GM08714 (cell line): ENCODE data around the gene ZBTB37.
"Not testable (repeated sequence)": the region's sequence is repeated elsewhere in the genome, so short reads cannot be mapped to it uniquely, and the experiment has no call there.

Source experiments
- H3K4me3 ChIP-seq: fragments of 200-500 bp; sonication (Bioruptor generic); 2 replicates; pipeline ENCODE4 v1.5.1; 2014; ENCODE audit warnings: mild to moderate bottlenecking, low read length, inconsistent platforms
- ZNF274 ChIP-seq: IDR thresholded peaks from 2 replicates; pipeline ENCODE4 v1.6.1; 2012; ENCODE audit warnings: mild to moderate bottlenecking, low read depth, low read length

The ZBTB37 gene

GRCh38 chr1:173868266-173869020 lies at the start of gene ZBTB37:
ZBTB37 (plus strand) TSS chr1:173868380; CDS start chr1:173870226, 1,846 bp downstream.
- peak within 1 kb of the TSS; percentile 98 for H3K4me3 ChIP-seq
- TF ChIP-seq ZNF274, result no peak

GRCh38 chr1:173818459-173818858 lies 49.7 kb upstream of the ZBTB37 start:
- TF ChIP-seq ZNF274, result no peak
- no peak overlapping the region for H3K4me3 ChIP-seq

GRCh38 chr1:173821680-173822079 lies 46.5 kb upstream of the ZBTB37 start:
- H3K4me3 ChIP-seq, result no peak overlapping the region
- no peak for TF ChIP-seq ZNF274

GRCh38 chr1:173823781-173824314 lies 44.3 kb upstream of the ZBTB37 start:
- H3K4me3 ChIP-seq, result peak overlapping the region; percentile 94
- no peak for TF ChIP-seq ZNF274

GRCh38 chr1:173824315-173825081 lies 43.7 kb upstream of the ZBTB37 start, which contains the start of the genes CENPL and DARS2:
CENPL (minus strand) TSS chr1:173824883; CDS start chr1:173811299, 13,584 bp downstream.
DARS2 (plus strand) TSS chr1:173824673; CDS start chr1:173825230, 557 bp downstream.
- peak within 1 kb of the TSS; percentile 94 for H3K4me3 ChIP-seq
- TF ChIP-seq ZNF274, result no peak

- no peak for TF ChIP-seq ZNF274
- no peak overlapping the region for H3K4me3 ChIP-seq
Measured at GRCh38 chr1:173827611-173828010, 40.6 kb upstream of the ZBTB37 start.

- no peak for TF ChIP-seq ZNF274
- H3K4me3 ChIP-seq, result no peak overlapping the region
Measured at GRCh38 chr1:173832748-173833147, 35.4 kb upstream of the ZBTB37 start.

- no peak for TF ChIP-seq ZNF274
- no peak overlapping the region for H3K4me3 ChIP-seq
Measured at GRCh38 chr1:173852105-173852504, 16.1 kb upstream of the ZBTB37 start.

- no peak for TF ChIP-seq ZNF274
- H3K4me3 ChIP-seq, result no peak overlapping the region
Measured at GRCh38 chr1:173853074-173853473, 15.1 kb upstream of the ZBTB37 start.

GRCh38 chr1:173856014-173856413 lies 12.2 kb upstream of the ZBTB37 start:
- no peak for TF ChIP-seq ZNF274
- H3K4me3 ChIP-seq, result no peak overlapping the region

GRCh38 chr1:173856903-173857302 lies 11.3 kb upstream of the ZBTB37 start:
- H3K4me3 ChIP-seq, result no peak overlapping the region
- TF ChIP-seq ZNF274, result no peak

GRCh38 chr1:173857363-173857917 lies 10.7 kb upstream of the ZBTB37 start:
- TF ChIP-seq ZNF274, result no peak
- H3K4me3 ChIP-seq, result no peak overlapping the region

- H3K4me3 ChIP-seq, result not testable (repeated sequence)
Measured at GRCh38 chr1:173859547-173859946, 8.6 kb upstream of the ZBTB37 start.

- no peak for TF ChIP-seq ZNF274
- no peak overlapping the region for H3K4me3 ChIP-seq
Measured at GRCh38 chr1:173860065-173860464, 8.1 kb upstream of the ZBTB37 start.
